Measurements from ENCODE around the gene MEAK7.

MEAK7 gene

GRCh38 chr16:84465154-84465553 lies 39.3 kb downstream of the MEAK7 start:
- DNase-seq = no peak

GRCh38 chr16:84464116-84464515 lies 40.3 kb downstream of the MEAK7 start:
- DNase-seq = peak in 1 of 2 experiments; percentile 1

GRCh38 chr16:84463221-84463620 lies 41.2 kb downstream of the MEAK7 start:
- DNase-seq = no peak

- no peak for DNase-seq
Measured at GRCh38 chr16:84462296-84463210, 41.9 kb downstream of the MEAK7 start.

- no peak for DNase-seq
Measured at GRCh38 chr16:84461413-84462295, 42.8 kb downstream of the MEAK7 start.

- DNase-seq = no peak
Measured at GRCh38 chr16:84461029-84461412, 43.4 kb downstream of the MEAK7 start.

GRCh38 chr16:84460406-84461028 lies 43.9 kb downstream of the MEAK7 start:
- DNase-seq = no peak

GRCh38 chr16:84459941-84460405 lies 44.5 kb downstream of the MEAK7 start:
- DNase-seq = no peak

- no peak for DNase-seq
Measured at GRCh38 chr16:84459533-84459894, 44.9 kb downstream of the MEAK7 start.

- no peak for DNase-seq
Measured at GRCh38 chr16:84458606-84459532, 45.6 kb downstream of the MEAK7 start.

- no peak for DNase-seq
Measured at GRCh38 chr16:84455031-84455430, 49.4 kb downstream of the MEAK7 start.

Measured in activated T-cell treated with anti-CD3 and anti-CD28 coated beads, Interleukin-2, amount 50 U/mL, for 48 hours (primary cell).